PFSK-1 (cell line): ENCODE results near the gene KCTD1.

Experiments used
- FOXP2 ChIP-seq: optimal IDR thresholded peaks from 2 replicates; pipeline ENCODE3; 2011; ENCODE audit warnings: borderline replicate concordance, control low read depth, inconsistent platforms; ENCODE audit not compliant: insufficient read depth; ENCODE audit errors: extremely low read length, extremely low read depth
- POLR2AphosphoS5 ChIP-seq: IDR thresholded peaks from 2 replicates; pipeline ENCODE4 v1.6.1; 2012; ENCODE audit warnings: low read depth, mild to moderate bottlenecking, control low read depth, low read length, moderate library complexity
- SIN3A ChIP-seq: IDR thresholded peaks from 2 replicates; pipeline ENCODE4 v1.6.1; 2012; ENCODE audit warnings: mild to moderate bottlenecking, low read length, moderate library complexity, borderline replicate concordance; ENCODE audit not compliant: insufficient read depth
- TAF1 ChIP-seq: IDR thresholded peaks from 2 replicates; pipeline ENCODE4 v1.6.1; 2012; ENCODE audit warnings: low read length, control low read depth, borderline replicate concordance; ENCODE audit not compliant: insufficient read depth
- TF ChIP-seq, protein P1 (sequence below), 2 experiments: IDR thresholded peaks; 2 replicates each; pipeline versions ENCODE4 v1.6.1 to v1.8.0; 2011 to 2012; ENCODE audit warnings: low read depth in 2 of 2, low read length in 2 of 2, control low read depth in 1 of 2, inconsistent platforms in 1 of 2, mild to moderate bottlenecking in 1 of 2, moderate library complexity in 1 of 2; ENCODE audit not compliant: insufficient read depth in 1 of 2

Gene KCTD1

GRCh38 chr18:26495287-26495686, 53.1 kb downstream of the KCTD1 start:
- no peak for TF ChIP-seq FOXP2
- TF ChIP-seq POLR2AphosphoS5: no peak
- no peak for TF ChIP-seq SIN3A
- TF ChIP-seq, protein P1, sequence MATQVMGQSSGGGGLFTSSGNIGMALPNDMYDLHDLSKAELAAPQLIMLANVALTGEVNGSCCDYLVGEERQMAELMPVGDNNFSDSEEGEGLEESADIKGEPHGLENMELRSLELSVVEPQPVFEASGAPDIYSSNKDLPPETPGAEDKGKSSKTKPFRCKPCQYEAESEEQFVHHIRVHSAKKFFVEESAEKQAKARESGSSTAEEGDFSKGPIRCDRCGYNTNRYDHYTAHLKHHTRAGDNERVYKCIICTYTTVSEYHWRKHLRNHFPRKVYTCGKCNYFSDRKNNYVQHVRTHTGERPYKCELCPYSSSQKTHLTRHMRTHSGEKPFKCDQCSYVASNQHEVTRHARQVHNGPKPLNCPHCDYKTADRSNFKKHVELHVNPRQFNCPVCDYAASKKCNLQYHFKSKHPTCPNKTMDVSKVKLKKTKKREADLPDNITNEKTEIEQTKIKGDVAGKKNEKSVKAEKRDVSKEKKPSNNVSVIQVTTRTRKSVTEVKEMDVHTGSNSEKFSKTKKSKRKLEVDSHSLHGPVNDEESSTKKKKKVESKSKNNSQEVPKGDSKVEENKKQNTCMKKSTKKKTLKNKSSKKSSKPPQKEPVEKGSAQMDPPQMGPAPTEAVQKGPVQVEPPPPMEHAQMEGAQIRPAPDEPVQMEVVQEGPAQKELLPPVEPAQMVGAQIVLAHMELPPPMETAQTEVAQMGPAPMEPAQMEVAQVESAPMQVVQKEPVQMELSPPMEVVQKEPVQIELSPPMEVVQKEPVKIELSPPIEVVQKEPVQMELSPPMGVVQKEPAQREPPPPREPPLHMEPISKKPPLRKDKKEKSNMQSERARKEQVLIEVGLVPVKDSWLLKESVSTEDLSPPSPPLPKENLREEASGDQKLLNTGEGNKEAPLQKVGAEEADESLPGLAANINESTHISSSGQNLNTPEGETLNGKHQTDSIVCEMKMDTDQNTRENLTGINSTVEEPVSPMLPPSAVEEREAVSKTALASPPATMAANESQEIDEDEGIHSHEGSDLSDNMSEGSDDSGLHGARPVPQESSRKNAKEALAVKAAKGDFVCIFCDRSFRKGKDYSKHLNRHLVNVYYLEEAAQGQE (IDR thresholded peaks at IDR 0.05; ENCODE audit: insufficient read depth in 1 of 2, low read depth in 2 of 2, low read length in 2 of 2): no peak
- TF ChIP-seq TAF1: no peak

DNA sequence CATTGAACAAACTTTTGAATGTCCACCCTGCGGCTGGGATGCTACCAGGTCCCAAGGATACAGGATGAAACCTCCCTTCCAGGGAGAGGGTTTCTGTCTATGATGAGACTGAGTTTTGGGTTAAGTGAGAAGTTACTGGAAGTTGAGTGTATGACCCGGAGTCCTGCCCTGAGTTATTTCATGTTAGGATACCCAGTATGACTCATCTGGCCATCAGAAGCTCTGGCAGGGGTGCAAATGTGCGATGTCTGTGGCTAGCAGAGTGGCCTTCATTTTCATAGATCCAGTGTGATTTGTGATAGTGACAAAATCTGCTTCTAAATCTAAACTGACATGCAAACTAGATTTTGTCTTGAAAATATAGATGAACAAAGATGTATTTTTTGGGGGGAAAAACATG, 55.3 kb downstream of the KCTD1 start:
- no peak for TF ChIP-seq TAF1
- no peak for TF ChIP-seq FOXP2
- no peak for TF ChIP-seq SIN3A
- TF ChIP-seq, protein P1 (IDR thresholded peaks at IDR 0.05; ENCODE audit: insufficient read depth in 1 of 2, low read depth in 2 of 2, low read length in 2 of 2): no peak
- no peak for TF ChIP-seq POLR2AphosphoS5

GRCh38 chr18:26491194-26491816, 57.0 kb downstream of the KCTD1 start:
- no peak for TF ChIP-seq TAF1
- TF ChIP-seq FOXP2: no peak
- TF ChIP-seq SIN3A: no peak
- TF ChIP-seq, protein P1 (IDR thresholded peaks at IDR 0.05; ENCODE audit: insufficient read depth in 1 of 2, low read depth in 2 of 2, low read length in 2 of 2): no peak
- TF ChIP-seq POLR2AphosphoS5: no peak

DNA sequence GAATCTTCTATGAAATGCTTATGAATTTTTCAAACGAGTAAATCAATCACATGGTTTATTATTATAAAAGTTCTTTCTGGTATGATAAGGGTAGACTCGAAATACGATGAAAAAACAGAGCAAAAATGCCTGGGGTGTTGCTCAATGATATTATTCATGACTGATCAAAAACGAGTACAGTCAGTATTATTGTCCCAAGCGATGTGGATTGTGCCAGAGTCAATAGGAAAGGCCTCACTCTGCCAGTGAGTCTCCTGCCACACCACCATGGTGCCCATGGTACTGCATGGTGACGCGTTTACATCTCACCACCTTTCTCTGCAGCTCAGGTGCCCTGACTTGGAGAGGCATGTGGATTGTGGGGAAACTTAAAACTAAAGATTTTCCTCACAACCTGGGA, 58.5 kb downstream of the KCTD1 start:
- TF ChIP-seq, protein P1 (IDR thresholded peaks at IDR 0.05; ENCODE audit: insufficient read depth in 1 of 2, low read depth in 2 of 2, low read length in 2 of 2): no peak
- TF ChIP-seq SIN3A: no peak

DNA sequence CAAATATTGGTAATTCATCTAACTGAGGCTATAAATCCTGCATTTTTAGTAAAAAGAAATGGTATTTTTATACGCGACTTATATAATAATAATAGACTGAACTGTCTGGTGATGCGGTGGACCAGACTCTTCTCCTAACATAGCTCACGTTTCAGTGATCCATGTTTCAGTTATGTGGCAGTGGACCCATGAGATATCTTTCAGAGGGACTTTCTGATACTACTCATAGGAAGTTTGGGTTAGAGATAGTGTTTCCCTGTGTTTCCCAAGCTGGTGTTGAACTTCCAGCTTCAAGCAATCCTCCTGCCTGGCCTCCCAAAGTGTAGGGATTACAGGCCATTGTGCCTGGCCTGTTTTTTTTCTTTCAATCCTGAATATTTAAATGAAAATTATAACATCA, 59.2 kb downstream of the KCTD1 start:
- TF ChIP-seq TAF1: no peak
- no peak for TF ChIP-seq SIN3A
- no peak for TF ChIP-seq POLR2AphosphoS5
- TF ChIP-seq, protein P1 (IDR thresholded peaks at IDR 0.05; ENCODE audit: insufficient read depth in 1 of 2, low read depth in 2 of 2, low read length in 2 of 2): no peak
- TF ChIP-seq FOXP2: no peak
